HepG2 (cell line): Measurements from ENCODE around the gene LRRC53. TPM values are rescaled to one million over a fixed set of nuclear protein-coding genes. Genes with fewer than 3 reads are reported as not detected.

Experiments
- ATAC-seq: fragments of 200-7000 bp; cut with Tn5 transposase; 3 replicates; pipeline ENCODE4 v1.9.1; 2020; ENCODE audit warnings: mild to moderate bottlenecking, moderate library complexity
- BruUV-seq: library from RNA; stranded (reverse); fragments of 400-500 nt; replicated peaks from 2 replicates; lab custom pipeline; 2021; lab: Mats Ljungman, UMichigan
- CTCF ChIA-PET: fragments of 300-600 bp; formaldehyde crosslinking; extraction: SDS; loops from one replicate; lab custom pipeline; 2021; ENCODE audit warnings: low total read pairs, inconsistent platforms, low intra/inter-chr PET ratio; lab: Yijun Ruan, JAX
- POLR2A ChIA-PET: fragments of 350-600 bp; sonication (Branson Sonifier 250); formaldehyde crosslinking; loops from one replicate; lab custom pipeline; 2020; ENCODE audit warnings: antibody characterized with exemption, inconsistent platforms; lab: Yijun Ruan, JAX
- DNase-seq: peaks from one replicate; pipeline ENCODE4 v3.0.0-alpha.2; 2015; ENCODE audit warnings: low spot score
- FAIRE-seq: peaks from 3 replicates; lab custom pipeline; 2011; peaks lifted over from hg19 to GRCh38; lab: Jason Lieb, UNC
- H2AFZ ChIP-seq: one replicate; pipeline ENCODE4 v1.6.1; 2011; ENCODE audit warnings: low read length, inconsistent platforms
- H3K27ac ChIP-seq: fragments of 300-600 bp; 3 replicates; pipeline ENCODE4 v1.8.0; 2011; ENCODE audit warnings: mixed run types, mild to moderate bottlenecking, mixed read lengths, low read length, inconsistent platforms; ENCODE audit not compliant: insufficient read depth; ENCODE audit errors: extremely low read length
- H3K27me3 ChIP-seq, 2 experiments: fragments of 200-600 bp in 1 of 2; 2 replicates in 1 of 2; 3 replicates in 1 of 2; pipeline versions ENCODE4 v1.6.0 to v1.8.0; 2011; ENCODE audit warnings: low read length in 2 of 2, mild to moderate bottlenecking in 2 of 2, moderate library complexity in 2 of 2, inconsistent platforms in 1 of 2; ENCODE audit not compliant: insufficient read depth in 2 of 2, control insufficient read depth in 1 of 2
- H3K36me3 ChIP-seq, 2 experiments: fragments of 200-600 bp in 1 of 2; replicated peaks in 1 of 2; 2 replicates in 1 of 2; 3 replicates in 1 of 2; pipeline versions ENCODE4 v1.5.1 to v1.8.0; 2011; ENCODE audit warnings: low read length in 2 of 2, inconsistent platforms in 1 of 2; ENCODE audit not compliant: insufficient read depth in 2 of 2, control insufficient read depth in 1 of 2
- H3K4me1 ChIP-seq: 2 replicates; pipeline ENCODE4 v1.5.1; 2012; ENCODE audit warnings: low read length, inconsistent platforms; ENCODE audit not compliant: insufficient read depth
- H3K4me2 ChIP-seq: 2 replicates; pipeline ENCODE4 v1.6.0; 2011; ENCODE audit warnings: low read depth, low read length, inconsistent platforms
- H3K4me3 ChIP-seq, 3 experiments: fragments of 200-600 bp in 1 of 3; sonication (generic), shearing (Covaris generic) in 1 of 3; replicated peaks in 1 of 3; 2 replicates each; pipeline ENCODE4 v1.5.1; 2011 to 2016; ENCODE audit warnings: low read length in 3 of 3, inconsistent platforms in 2 of 3, low read depth in 2 of 3, mild to moderate bottlenecking in 2 of 3, control low read depth in 1 of 3, mixed read lengths in 1 of 3; ENCODE audit not compliant: insufficient read depth in 1 of 3
- H3K79me2 ChIP-seq: one replicate; pipeline ENCODE4 v1.6.1; 2011; ENCODE audit warnings: low read length, inconsistent platforms; ENCODE audit not compliant: insufficient read depth
- H3K9ac ChIP-seq: 2 replicates; pipeline ENCODE4 v1.6.0; 2011; ENCODE audit warnings: mild to moderate bottlenecking, low read depth, low read length, inconsistent platforms; ENCODE audit not compliant: insufficient read depth
- H3K9me3 ChIP-seq: 2 replicates; pipeline ENCODE4 v1.5.1; 2012; ENCODE audit warnings: mild to moderate bottlenecking, low read length
- H4K20me1 ChIP-seq: 2 replicates; pipeline ENCODE4 v1.6.0; 2011; ENCODE audit warnings: inconsistent platforms, mild to moderate bottlenecking, low read length, moderate library complexity; ENCODE audit not compliant: insufficient read depth
- CREB3 ChIP-seq: sonication (generic); formaldehyde crosslinking; IDR thresholded peaks from 2 replicates; pipeline ENCODE4 v1.5.0; 2020; ENCODE audit warnings: missing genetic modification reagents
- E2F5 ChIP-seq: sonication (generic); formaldehyde crosslinking; conservative IDR thresholded peaks from 2 replicates; pipeline ENCODE4 v1.4.0; 2020; ENCODE audit warnings: missing genetic modification reagents
- FOXK2 ChIP-seq: fragments of 450-650 bp; IDR thresholded peaks from 2 replicates; pipeline ENCODE4 v1.6.1; 2016
- GATAD2A ChIP-seq: IDR thresholded peaks from 2 replicates; pipeline ENCODE4 v1.6.1; 2016
- KMT2A ChIP-seq: sonication (generic); formaldehyde crosslinking; IDR thresholded peaks from 2 replicates; pipeline ENCODE4 v1.4.0; 2020; ENCODE audit warnings: missing genetic modification reagents
- NR2C2 ChIP-seq: sonication (generic); formaldehyde crosslinking; IDR thresholded peaks from 2 replicates; pipeline ENCODE4 v1.4.0; 2020; ENCODE audit warnings: missing genetic modification reagents, mild to moderate bottlenecking, moderate library complexity, borderline replicate concordance
- NR3C1 ChIP-seq: sonication (generic); formaldehyde crosslinking; IDR thresholded peaks from 2 replicates; pipeline ENCODE4 v1.4.0; 2020; ENCODE audit warnings: missing genetic modification reagents
- REXO4 ChIP-seq: sonication (generic); formaldehyde crosslinking; IDR thresholded peaks from 2 replicates; pipeline ENCODE4 v1.8.0; 2022; ENCODE audit warnings: missing genetic modification reagents, mild to moderate bottlenecking, borderline replicate concordance
- SMAD1 ChIP-seq: sonication (generic); formaldehyde crosslinking; IDR thresholded peaks from 2 replicates; pipeline ENCODE4 v1.4.0; 2020; ENCODE audit warnings: missing genetic modification reagents, low read depth, mild to moderate bottlenecking, borderline replicate concordance
- TRIM22 ChIP-seq: fragments of 450-650 bp; IDR thresholded peaks from 2 replicates; pipeline ENCODE4 v1.6.1; 2017
- ZKSCAN1 ChIP-seq: fragments of 150-350 bp; IDR thresholded peaks from 2 replicates; pipeline ENCODE4 v1.6.1; 2014; ENCODE audit warnings: low read length
- ZMYM4 ChIP-seq: sonication (generic); formaldehyde crosslinking; IDR thresholded peaks from 2 replicates; pipeline ENCODE4 v1.8.1; 2023; ENCODE audit warnings: mild to moderate bottlenecking, missing genetic modification reagents
- ZNF138 ChIP-seq: sonication (generic); formaldehyde crosslinking; IDR thresholded peaks from 2 replicates; pipeline ENCODE4 v1.5.0; 2020; ENCODE audit warnings: mild to moderate bottlenecking, low read depth, missing genetic modification reagents
- ZNF550 ChIP-seq: sonication (generic); formaldehyde crosslinking; IDR thresholded peaks from 2 replicates; pipeline ENCODE4 v1.4.0; 2020; ENCODE audit warnings: mild to moderate bottlenecking, missing genetic modification reagents, borderline replicate concordance
- ZNF574 ChIP-seq: sonication (generic); formaldehyde crosslinking; IDR thresholded peaks from 2 replicates; pipeline ENCODE4 v1.4.0; 2020; ENCODE audit warnings: missing genetic modification reagents
- ZNF746 ChIP-seq: sonication (generic); formaldehyde crosslinking; IDR thresholded peaks from 2 replicates; pipeline ENCODE4 v1.8.0; 2022; ENCODE audit warnings: mild to moderate bottlenecking, missing genetic modification reagents
- ZNF761 ChIP-seq: sonication (generic); formaldehyde crosslinking; conservative IDR thresholded peaks from 2 replicates; pipeline ENCODE4 v1.4.0; 2020; ENCODE audit warnings: mild to moderate bottlenecking, missing genetic modification reagents
- ZNF770 ChIP-seq: sonication (generic); formaldehyde crosslinking; IDR thresholded peaks from 2 replicates; pipeline ENCODE4 v1.5.0; 2020; ENCODE audit warnings: mild to moderate bottlenecking, missing genetic modification reagents
- ZNF776 ChIP-seq: sonication (generic); formaldehyde crosslinking; IDR thresholded peaks from 2 replicates; pipeline ENCODE4 v1.4.0; 2020; ENCODE audit warnings: mild to moderate bottlenecking, missing genetic modification reagents
- in situ Hi-C: cut with HindIII; loops from 2 replicates; pipeline ENCODE4 v1.10.0; 2017; ENCODE audit warnings: low pct_unique_long_range_greater_than_20kb; ENCODE audit not compliant: extremely low pct_ligation_motif_present
- intact Hi-C: fragments of 100-400 bp; cut with micrococcal nuclease; formaldehyde crosslinking; loops from one replicate; pipeline ENCODE4 v1.10.0; 2022; ENCODE audit not compliant: unreplicated experiment
- polyA plus RNA-seq, 8 experiments: library from polyadenylated mRNA; depleted of rRNA in 3 of 8; stranded (reverse) in 7 of 8; unstranded in 1 of 8; fragments of >200 nt; fragmentation: Illumina TruSeq in 4 of 8; extraction: Trizol in 4 of 8; gene quantifications; 2 replicates each; pipeline versions ENCODE4 v1.2.1 to v1.2.3, GENCODE V29; 2011 to 2016; ENCODE audit warnings: low read depth in 4 of 8, missing spikeins in 1 of 8, mixed read lengths in 1 of 8; ENCODE audit not compliant: insufficient read depth in 1 of 8
- total RNA-seq, 5 experiments: library from RNA; depleted of rRNA; stranded (reverse); fragments of >200 nt; fragmentation: Illumina TruSeq; extraction: Trizol; gene quantifications; 2 replicates each; pipeline ENCODE4 v1.2.3, GENCODE V29; 2016; ENCODE audit warnings: low read depth in 1 of 5

LRRC53 gene
- total and polyA plus RNA-seq, 2 of the 13 experiments (the other 11 are each of a cell fraction or from before 2014, with no cell fraction given), result not detected

GRCh38 chr1:74455390-74455789 lies 57.0 kb downstream of the LRRC53 start:
- Histone ChIP-seq H3K79me2 (no peaks in the 10 kb centered on the region), H3K9ac (no peak overlapping the region), H2AFZ (no peak overlapping the region), H3K4me2 (no peak overlapping the region), H4K20me1 (no peaks in the 10 kb centered on the region), H3K36me3 (no peaks in the 10 kb centered on the region), H3K4me1 (no peaks in the 10 kb centered on the region), H3K9me3 (no peaks in the 10 kb centered on the region), H3K27ac (no peak overlapping the region), H3K27me3 (no peaks in the 10 kb centered on the region), H3K4me3 (no peak overlapping the region)
- TF ChIP-seq ZNF761 (CRISPR knock-in tag) (no peak), ZNF138 (no peak), E2F5 (CRISPR knock-in tag) (no peak), ZNF776 (CRISPR knock-in tag) (no peak), ZNF746 (CRISPR knock-in tag) (no peak), ZNF770 (no peak), KMT2A (CRISPR knock-in tag) (no peak), TRIM22 (no peak), ZMYM4 (no peak), NR3C1 (CRISPR knock-in tag) (no peak), ZNF574 (CRISPR knock-in tag) (no peak), FOXK2 (no peak), GATAD2A (CRISPR knock-in tag) (no peak), ZNF550 (CRISPR knock-in tag) (no peak), NR2C2 (CRISPR knock-in tag) (no peak), REXO4 (no peak), CREB3 (CRISPR knock-in tag) (no peak), SMAD1 (CRISPR knock-in tag) (no peak), ZKSCAN1 (no peak)
- intact Hi-C loops (no loop called here), in situ Hi-C loops (loop anchor here (25.0 kb wide), 1 partner anchor 618 kb away; no protein-coding TSS in a partner anchor)
- POLR2A ChIA-PET, result no interaction called here
- BruUV-seq, result no TSS peak
- FAIRE-seq, result no peak
- ATAC-seq, result no peak
- CTCF ChIA-PET, result no interaction called here
- DNase-seq, result no peak
